ENCODE data around the gene MGMT.

- TF ChIP-seq CTCF (conservative IDR thresholded peaks at IDR 0.05) (no peak), EZH2 (IDR thresholded peaks at IDR 0.05; ENCODE audit: low read depth) (no peak)
These were observed 237.9 kb downstream of the MGMT start for GRCh38 chr10:129704786-129705525.

Data from PC-9 (cell line).